Medulla oblongata (tissue), 1 donor: ENCODE data around the gene PHLDA2.

Source experiments
- DNase-seq: peaks from one replicate; pipeline ENCODE4 v3.0.0-alpha.2; 2015; ENCODE audit errors: extremely low spot score

PHLDA2 gene, protein sequence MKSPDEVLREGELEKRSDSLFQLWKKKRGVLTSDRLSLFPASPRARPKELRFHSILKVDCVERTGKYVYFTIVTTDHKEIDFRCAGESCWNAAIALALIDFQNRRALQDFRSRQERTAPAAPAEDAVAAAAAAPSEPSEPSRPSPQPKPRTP

DNA sequence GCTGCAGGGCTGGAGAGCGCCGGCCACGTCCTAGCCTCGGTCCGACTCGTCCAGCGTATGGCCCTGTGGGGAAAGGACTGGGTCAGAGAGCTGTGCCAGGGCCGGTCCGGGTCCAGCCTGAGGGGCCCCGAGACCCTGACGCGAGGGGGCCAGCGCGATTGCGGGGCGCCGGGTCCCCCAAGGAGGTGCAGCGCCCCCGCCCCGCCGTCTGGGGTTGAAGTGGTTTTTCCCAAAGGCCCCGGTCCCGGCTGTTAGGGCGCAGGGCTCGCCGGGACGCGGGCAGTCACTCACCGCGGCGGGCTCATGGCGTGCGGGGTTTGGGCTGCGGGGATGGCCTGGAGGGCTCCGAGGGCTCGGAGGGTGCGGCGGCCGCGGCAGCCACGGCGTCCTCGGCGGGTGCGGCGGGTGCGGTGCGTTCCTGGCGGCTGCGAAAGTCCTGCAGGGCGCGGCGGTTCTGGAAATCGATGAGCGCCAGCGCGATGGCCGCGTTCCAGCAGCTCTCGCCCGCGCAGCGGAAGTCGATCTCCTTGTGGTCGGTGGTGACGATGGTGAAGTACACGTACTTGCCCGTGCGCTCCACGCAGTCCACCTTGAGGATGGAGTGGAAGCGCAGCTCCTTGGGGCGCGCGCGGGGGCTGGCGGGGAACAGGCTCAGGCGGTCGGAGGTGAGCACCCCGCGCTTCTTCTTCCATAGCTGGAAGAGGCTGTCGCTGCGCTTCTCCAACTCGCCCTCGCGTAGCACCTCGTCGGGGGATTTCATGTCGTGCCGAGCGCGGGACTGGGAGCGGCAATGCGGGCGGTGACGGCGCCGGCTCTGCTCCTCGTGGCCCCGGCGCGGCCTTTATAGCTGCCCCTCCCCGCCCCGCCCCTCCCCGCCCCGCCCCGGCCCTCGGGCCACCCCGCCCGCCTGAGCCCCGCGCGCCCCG lies at the start of gene PHLDA2:
PHLDA2 (minus strand) TSS at position 816 of the 926 bp plus-strand sequence; CDS start at position 760, 56 bp downstream.
- no peak for DNase-seq

DNA sequence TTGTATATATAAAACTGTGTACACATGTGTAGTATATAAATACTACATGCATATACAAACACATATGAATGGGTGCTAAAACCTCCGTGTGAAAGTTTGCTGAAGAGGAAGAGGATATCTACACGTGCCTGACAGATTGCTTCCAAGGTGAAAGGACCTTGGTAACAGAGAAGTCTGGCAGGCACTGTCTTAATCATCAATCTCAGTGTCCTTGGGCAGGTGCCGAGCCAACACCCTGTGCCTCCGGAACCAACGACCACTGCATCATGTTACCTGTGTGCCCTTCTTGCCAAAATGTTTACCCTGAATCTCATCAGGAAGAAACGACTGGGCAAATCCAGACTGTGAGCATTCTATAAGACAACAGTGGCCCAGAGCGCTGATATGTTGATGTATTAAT lies 47.9 kb upstream of the PHLDA2 start:
- DNase-seq: no peak

DNA sequence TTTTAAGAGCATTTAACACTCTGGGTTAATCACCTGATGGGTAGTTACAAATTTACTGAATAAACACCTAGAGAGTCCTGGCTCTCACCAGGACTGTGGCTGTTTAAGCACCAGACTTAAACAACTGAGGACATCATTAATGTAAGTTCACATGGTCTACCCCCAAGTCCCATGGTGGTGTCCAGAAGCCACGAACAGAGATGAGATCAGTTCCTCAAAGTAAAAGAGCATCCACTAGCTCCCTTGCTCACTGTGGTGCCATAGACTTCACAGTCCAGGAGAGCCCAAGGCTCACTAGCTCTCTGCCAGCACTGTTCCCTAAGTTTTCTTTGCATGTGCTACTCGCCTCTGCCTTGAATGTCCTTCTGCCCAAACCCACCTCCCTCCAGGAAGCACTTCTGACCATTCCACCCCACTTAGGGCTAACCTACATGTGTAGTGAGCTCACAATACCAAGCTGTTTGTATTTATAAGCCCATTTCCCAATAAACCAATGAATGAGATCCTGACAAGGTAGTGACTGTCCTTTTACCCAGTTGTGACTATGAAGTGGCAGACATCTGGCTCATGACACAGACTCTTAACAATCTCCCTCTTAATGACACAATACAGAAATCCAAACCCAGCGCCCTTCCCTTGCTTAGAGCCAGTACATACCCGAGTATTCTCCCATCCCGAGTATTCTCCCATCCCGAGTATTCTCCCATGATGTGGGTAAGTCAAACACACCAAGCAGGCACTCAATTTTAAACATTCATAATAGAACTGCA lies 47.3 kb upstream of the PHLDA2 start:
- no peak for DNase-seq

DNA sequence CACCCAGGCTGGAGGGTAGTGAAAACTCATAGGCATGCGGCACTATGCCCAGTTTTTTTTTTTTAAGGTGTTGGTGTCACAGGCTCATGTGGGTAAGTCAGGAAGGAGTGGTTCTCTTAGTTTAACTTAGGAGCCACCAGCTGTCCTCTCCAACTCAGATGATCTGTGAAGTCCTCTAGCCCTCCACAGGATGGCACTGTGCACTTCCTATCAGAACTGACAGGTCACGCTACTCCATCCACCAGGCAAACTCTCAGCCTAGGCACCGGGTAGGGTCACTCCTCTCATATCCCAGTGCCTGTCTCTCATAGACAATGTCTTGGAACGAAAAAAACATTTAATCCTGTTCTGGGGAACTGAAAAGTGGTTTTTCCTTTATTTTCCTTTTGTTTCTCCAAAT lies 46.4 kb upstream of the PHLDA2 start:
- DNase-seq: peak; percentile 84

DNA sequence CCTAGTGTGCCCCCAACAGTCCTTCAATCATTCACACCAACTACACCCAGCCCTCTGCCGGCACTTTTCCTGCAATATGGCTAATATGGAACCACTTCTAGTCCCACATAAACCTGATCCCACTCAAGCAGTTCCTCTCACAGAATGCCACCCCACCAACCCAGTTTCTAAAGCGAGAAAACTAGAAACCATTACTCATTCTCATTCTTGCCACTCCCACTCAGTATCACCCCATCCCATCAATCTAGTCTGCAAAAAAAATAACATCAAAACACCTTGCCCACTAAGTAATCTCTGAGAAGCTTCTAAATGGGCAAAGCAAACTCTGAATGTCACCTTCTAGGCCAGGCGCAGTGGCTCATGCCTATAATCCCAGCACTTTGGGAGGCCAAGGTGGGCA lies 45.1 kb upstream of the PHLDA2 start:
- DNase-seq: no peak

DNA sequence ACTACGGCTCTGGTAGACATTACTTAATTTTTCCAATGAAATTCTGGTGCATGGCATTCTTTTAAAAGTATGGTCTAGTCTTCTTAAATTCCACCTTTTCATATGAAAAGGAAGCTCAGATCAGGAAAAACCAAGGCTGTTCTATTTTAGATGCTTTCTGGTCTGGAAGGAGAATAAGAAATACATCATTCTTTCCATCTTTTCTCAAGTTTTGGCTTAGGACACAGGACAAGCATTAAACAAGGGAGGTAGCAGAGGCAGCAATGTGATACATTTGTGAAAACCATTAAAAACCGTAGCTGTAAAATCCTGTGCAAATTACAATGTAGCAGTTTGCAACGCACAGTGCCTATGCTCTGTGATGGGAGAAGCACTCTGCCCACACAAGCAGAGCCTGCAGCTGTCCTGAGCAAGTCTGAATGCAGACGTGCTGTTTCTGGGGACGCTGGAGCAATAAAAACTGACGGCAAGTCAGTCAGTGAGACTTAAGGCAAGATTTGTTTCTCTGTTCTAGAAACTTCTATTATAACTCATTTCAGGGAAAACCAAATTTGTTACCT lies 39.2 kb upstream of the PHLDA2 start:
- DNase-seq: no peak

DNA sequence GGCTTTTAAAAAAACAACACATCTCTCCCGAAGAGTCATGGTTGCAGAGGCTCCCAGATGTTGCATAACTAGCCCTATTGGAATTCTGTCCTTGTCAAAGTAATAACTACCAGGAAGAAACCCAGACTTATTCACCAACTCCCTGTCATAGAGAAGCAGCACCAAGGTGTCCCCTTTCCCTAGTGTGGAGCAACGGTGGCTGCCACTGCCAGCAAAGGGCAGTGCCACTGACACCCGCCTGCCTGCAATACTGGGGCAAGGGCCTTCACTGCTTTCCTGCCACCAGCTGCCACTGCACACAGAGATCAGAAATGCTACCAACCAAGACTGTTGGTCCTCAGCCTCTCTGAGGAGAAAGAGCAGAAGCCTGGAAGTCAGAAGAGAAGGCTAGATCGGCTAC lies 35.6 kb upstream of the PHLDA2 start:
- DNase-seq: no peak

DNA sequence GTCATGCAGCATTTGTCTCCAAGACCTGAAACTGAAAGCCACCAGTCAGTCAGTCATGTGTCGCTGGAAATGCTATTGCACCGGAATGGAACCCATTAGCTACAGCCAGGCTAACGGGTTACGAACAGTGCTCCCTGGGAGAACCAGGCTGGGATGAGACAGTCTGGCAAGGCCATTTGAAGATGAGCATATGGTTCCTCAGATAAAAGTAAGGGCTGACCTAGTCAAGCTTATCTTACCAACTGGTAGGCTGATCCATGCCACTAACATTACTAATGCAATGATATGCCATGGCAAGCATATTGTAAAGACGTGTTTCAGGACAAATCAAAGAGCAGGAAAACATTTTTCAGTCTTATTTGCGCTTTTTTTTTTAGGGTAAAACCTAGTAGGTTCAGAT lies 34.5 kb upstream of the PHLDA2 start:
- no peak for DNase-seq

DNA sequence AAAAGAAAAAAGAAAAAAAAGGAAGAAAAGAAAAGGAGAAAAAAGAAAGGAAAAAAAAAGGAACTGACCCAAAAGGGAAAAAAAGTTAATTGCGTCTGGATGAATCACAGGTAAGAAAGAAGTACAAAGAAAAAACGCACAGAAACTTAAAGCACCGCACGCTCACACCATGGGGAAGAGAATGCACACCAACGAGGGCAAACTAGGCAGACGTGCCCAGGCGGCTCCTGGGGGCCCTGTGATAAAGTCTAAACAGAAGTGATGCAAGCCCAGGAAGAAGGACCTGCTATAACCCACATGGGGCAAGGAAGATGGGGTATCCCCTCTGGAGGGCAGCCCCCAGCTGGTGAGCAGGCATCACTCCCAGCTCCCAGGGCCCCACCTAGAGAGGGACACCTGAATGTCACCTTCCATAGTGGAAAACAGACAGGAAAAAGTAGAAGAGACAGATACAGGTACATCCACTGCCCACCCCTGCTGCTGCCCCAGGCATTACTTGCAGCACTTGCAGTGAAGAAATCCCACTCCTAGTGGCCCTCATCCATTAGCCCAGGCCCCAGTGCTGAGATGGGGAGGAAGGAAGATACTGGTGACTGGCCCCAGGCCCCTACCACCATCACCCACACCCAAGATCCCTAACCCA lies 34.0 kb upstream of the PHLDA2 start:
- no peak for DNase-seq

DNA sequence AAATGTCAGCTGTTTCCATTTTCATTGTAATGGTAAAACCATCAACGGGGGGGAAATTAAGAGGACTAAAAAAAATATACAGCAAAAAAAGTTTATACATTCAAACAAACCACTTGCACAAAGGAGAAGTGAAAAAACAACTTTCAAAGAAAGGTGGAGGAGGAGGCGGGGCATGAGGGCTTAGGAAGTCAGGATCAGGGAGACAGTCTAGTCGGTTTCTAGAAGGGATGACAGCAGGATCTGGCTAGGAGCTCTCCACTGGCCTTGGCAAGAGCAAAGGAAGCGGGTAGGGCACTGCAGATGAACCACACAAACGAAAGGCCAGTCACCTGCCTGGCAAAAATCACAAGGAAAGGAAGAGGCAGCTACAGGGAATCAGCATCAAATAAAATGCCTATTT lies 31.9 kb upstream of the PHLDA2 start:
- no peak for DNase-seq

DNA sequence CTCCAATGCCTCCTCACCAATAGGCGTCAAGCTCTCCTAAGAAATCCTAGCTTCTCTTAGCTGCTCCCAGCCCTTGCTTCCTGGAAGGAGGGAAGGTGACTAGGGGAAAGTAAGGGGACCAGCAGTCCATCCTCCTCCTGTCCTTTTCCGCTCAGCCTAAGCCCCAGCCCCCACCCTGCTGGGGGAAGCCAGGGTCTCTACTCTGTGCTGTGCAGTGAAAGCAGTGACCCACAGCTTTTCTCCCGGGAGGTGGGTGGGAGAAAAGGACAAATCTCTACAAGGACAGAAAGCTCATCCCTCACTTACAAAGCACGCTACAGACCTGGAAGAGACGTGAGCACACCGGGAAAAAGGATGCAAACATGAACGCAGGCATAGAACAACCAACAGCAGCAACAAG lies 30.9 kb upstream of the PHLDA2 start:
- DNase-seq: no peak

DNA sequence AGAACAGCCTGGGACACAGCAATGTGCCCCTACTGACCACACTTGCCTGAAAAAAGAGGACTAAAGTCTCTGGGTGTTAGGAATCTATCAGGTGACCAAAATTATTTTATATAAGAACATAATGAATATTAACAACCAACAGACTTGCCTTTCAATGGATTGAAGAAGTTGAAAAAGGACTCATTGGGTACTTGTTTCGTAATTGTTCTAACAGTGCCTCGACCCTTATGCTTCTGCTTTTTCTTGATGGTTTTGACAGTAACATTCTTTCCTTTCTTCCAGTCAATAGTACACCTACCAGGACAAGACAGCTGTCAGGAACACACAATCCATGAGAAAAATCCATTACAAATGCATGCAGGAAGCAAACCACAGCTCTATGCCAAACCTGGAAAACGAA lies 29.0 kb upstream of the PHLDA2 start:
- no peak for DNase-seq

DNA sequence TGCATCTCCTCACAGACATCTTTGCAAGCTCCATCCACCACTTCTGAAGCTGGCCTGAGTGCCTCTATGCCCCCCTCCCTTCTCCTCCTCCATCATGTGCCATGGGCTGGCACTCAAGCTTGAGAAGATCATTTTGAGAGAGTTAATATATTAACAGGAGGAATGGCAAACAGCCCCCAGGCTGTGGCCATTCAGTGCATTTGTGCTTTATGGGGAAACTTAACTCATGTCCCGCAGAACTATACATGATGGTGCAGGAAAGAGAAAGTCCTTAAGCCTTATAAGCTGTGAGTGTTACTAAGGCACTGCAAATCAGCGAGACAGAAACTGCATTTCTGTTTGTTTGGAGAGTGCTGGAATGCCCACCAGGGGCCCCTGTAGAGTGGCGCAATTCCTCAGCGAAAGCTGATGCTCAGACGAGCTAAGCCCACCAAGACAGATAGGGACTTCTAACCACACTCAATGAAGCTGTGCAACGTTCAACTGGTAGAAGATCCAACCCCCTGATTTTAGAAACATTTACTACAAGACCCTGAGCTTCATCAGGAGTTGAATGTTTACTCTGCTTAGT lies 26.8 kb upstream of the PHLDA2 start:
- DNase-seq: no peak

DNA sequence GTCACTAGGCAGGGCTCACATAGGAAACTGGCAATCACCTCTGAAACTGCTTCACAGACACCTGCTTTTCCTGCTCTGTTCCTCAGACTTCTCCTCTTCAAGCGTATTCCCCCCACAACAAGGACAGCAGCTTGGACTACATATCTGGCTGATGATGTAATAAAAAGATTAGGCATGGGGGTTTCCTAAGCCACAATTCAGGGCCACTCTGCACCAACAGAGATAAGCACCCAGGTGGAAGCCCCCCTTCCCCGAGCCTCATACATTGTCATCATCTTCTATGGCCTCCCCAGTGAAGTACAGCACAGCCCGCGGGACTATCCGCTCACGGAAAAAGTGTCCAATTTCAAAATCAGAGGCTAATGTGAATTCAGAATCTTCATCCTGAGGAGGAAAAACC lies 25.0 kb upstream of the PHLDA2 start:
- DNase-seq: no peak

DNA sequence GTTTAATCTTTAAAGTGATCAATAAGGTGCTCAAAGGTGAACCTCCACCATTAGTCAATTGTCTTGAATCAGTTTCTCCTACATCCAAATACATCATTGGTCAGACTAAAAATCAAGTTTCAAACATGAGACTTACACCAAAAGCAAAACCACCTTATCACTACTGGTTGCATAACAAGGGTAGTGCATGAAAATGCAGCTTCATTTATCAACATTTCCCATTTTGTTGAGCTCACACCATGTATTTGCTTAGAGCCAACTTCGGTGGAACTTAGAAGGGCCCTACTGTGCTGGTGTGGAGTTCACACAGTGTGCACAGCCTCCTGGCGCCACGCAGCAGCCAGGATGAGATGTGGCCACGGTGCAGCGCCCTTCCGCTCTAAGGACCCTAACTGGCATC lies 23.1 kb upstream of the PHLDA2 start:
- DNase-seq: no peak

DNA sequence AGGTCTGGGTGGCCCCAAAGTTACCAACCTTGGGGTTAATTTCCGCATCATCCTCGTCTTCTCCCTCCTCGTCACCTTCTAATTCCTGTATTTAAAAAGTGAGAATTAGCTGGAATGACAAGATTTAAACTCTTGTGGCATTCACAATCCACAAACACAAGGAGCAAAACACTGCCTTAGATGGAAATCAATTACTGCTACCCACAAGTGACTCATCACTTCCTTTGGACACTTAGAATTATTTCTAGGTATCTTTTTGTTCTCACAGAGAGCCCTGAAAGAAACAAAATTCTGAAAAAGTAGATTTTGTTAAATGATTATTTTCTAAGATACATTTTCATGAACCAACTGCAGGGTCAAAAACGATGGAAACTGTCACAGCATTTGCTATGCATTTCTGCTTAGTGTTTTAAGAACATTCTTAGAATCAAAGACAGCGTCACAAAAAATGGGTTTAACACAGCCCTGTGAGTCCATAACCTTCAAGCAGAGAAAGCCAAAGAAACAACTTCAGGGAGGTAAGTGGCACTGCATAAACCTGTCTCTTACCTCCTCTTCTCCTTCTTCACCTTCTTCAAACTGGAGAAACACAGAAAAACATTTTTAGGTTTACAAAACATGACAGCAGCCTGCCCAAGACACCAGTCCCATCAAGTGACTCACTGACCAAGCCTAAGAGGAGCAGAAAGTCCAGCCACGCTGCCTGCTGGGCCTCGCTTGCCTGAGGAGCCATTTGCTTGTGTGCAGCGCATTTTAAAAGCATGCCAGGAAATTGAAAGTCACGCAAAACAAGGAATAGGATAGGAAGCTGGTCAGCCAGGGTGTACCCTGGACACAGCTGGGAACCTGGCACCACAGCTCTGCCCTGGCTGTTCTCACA lies 22.3 kb upstream of the PHLDA2 start:
- no peak for DNase-seq

DNA sequence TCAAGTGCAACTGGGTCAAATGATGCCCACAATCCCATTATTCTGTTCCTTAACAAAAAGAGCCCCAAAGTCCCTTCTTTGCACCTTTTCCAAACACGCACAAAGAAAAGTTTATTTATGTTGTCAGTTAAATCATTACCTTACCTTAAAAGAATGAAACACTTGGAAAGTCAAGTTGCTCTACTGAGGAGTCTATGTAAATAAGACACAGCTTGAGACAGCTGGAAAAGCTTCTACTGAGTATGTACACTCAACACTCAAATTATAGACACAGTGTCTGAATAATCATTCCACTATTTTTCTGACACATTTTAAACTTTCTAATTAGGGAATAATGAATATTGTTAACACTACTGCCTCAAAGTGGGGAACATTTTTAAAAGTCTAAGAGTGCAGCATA lies 21.6 kb upstream of the PHLDA2 start:
- DNase-seq: no peak

DNA sequence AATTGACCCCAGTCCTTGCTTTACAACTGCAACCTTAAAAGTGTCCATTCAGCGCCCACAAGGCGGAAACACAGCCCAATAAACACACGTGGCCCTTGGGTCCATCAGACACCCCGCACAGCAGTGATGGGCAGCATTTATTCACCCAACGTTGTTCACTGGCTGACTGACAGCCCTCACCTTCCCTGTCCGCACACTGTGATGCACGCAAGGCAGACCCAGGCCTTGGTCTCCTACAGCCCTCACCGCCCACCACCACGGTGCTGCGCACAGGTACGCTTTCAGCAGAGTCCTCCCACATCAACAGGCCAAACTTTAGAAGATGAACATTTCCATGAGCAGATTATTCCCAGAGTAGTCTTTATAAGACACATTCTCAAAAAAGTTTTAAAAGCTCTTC lies 20.7 kb upstream of the PHLDA2 start:
- DNase-seq: no peak

DNA sequence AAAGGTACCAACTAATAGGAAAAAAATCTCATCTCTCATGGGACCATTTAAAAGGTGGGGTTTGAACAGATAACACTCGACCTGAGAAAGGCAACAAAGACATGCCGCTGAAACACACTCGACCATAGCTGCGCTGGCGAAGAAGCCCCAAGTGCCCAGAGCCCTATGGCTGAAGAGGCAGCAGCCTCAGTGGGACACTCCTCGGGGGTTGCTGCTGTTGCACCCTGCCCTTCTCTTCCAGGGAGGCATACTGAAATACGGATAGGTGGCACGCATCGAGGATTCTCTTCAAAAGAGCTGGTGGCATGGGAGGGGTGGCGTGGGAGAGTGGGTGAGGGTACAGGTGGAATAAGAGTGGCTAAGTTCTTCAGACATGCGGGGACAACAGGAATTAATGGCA lies 18.5 kb upstream of the PHLDA2 start:
- DNase-seq: no peak

DNA sequence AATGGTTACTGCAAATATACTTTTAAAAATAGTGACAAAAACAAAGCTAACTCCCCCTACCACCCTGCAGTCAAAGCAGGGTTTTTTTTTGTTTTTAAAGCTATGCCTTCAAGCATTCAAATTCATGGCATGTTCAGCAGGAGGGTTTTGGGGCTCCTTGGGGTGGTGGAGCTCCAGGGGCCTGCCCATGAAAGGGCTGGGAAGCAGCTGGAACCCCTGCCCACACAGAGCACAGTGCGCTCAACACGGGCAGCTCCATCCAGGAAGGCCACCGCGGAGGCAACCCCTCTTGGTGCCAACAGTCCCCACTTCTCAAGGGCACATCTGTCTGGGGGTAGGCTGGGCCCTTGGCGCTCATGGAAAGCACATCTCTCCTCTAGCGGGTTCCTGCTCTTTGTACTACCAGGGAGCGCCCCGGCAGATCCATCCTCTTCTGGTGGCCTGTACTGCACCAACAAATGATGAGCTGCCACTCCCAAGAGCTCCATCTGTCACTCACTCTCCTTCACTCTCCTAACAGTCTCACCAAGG lies 16.6 kb upstream of the PHLDA2 start:
- DNase-seq: no peak
